ENCODE measurements around the gene CRIP3. TPM values are rescaled to one million over a fixed set of nuclear protein-coding genes. Genes with fewer than 3 reads are reported as not detected.

Gene CRIP3
- total and polyA plus RNA-seq, 4 donors: 1.1 to 9.5 (median 2.4) TPM

DNA sequence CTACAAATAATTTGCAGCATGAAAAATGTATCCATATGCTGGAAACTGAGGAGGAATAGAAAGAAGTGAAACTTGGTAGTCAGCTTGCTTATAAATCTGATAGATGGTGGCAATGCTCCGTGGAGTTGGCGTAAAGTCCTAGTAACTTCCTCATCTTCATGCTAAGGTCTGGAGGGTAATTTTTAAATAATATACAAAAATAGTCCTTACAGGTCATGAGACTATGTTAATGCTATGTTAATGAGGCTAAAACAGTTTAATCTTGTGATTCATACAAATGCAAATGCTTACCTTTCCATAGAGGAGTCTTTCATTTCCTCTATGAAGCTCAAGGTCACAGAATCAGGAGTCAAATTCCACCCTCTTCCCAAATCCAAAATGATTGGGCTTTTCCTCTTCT lies 9.4 kb upstream of the CRIP3 start (continued):
- no peak for TF ChIP-seq RAD21 (IDR thresholded peaks at IDR 0.05)
- TF ChIP-seq FOXA2 (IDR thresholded peaks at IDR 0.05): no peak
- no peak for TF ChIP-seq HNF4G (IDR thresholded peaks at IDR 0.05)
- no peak for TF ChIP-seq GABPA (IDR thresholded peaks at IDR 0.05 in 1 of 2, conservative IDR thresholded peaks at IDR 0.05 in 1 of 2)
- TF ChIP-seq YY1 (IDR thresholded peaks at IDR 0.05): no peak

DNA sequence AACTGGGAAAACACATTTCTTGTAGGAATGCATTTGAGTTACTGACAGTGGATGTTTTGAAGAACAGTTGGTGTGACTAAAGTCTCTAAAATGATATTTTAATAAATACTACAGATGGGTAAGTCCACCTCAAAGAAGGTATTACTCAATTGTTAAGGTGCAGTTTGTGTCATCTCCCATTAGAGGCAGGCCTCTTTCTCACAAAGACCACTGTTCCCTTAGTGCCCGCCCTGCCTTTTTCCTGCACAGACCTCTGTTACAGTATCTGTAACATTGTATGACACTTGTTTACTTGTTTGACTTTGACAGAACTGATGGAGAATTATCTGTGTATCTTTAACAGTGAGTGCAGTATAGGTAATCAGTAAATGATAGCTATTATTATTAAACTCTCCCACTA lies 5.2 kb upstream of the CRIP3 start:
- Histone ChIP-seq H3K4me1 (ENCODE audit: control insufficient read depth in 4 of 4, insufficient read depth in 4 of 4, low read length in 3 of 4) (peaks cover 0 to 7% (median 5%) of the 10 kb centered on the region in 4 donors), H3K9me3 (ENCODE audit: control insufficient read depth in 4 of 4, low read length in 3 of 4) (no peaks in the 10 kb centered on the region), H3K4me3 (ENCODE audit: low read depth in 1 of 3, low read length in 3 of 3) (no peak overlapping the region), H3K27me3 (ENCODE audit: control insufficient read depth in 4 of 4, insufficient read depth in 4 of 4, low read length in 3 of 4) (no peaks in the 10 kb centered on the region), H3K27ac (ENCODE audit: low read depth in 1 of 2, low read length in 2 of 2) (no peak overlapping the region), H3K36me3 (ENCODE audit: control insufficient read depth in 4 of 4, insufficient read depth in 3 of 4, low read depth in 1 of 4, low read length in 3 of 4) (no peaks in the 10 kb centered on the region), H3K9ac (ENCODE audit: low read depth in 1 of 2, low read length in 2 of 2) (no peak overlapping the region)
- TF ChIP-seq NR2F2 (IDR thresholded peaks at IDR 0.05) (no peak), SP1 (IDR thresholded peaks at IDR 0.05) (no peak)
- 94% methylated on average over 1 of the region's 1 CpG for WGBS
- DNase-seq (ENCODE audit: low spot score): no peak

DNA sequence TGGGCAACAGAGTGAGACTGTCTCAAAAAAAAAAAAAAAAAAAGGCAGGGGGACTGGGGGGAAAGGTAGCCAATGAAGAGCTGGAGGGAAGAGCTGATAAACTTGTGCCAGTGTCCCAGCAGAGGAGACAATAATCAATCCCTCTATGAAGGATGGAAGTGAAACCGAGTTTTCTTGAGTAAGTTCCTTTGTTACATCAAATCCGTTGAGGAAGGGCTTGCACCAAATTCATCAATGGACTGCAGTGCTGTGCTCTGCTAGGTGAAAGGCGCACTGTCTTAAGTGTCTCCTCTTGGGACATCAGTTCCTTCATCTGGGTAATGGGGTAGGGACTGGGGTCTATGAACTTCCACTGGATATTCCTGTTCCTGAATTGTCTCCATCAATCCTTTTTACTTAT lies 3.0 kb upstream of the CRIP3 start:
- H3K4me1 ChIP-seq (ENCODE audit: control insufficient read depth in 4 of 4, insufficient read depth in 4 of 4, low read length in 3 of 4): peaks cover 4 to 20% (median 10%) of the 10 kb centered on the region in 4 donors
- no peaks in the 10 kb centered on the region for H3K9me3 ChIP-seq (ENCODE audit: control insufficient read depth in 4 of 4, low read length in 3 of 4)
- TF ChIP-seq EGR1 (IDR thresholded peaks at IDR 0.05; ENCODE audit: low read depth in 2 of 2): no peak
- TF ChIP-seq, protein P1, sequence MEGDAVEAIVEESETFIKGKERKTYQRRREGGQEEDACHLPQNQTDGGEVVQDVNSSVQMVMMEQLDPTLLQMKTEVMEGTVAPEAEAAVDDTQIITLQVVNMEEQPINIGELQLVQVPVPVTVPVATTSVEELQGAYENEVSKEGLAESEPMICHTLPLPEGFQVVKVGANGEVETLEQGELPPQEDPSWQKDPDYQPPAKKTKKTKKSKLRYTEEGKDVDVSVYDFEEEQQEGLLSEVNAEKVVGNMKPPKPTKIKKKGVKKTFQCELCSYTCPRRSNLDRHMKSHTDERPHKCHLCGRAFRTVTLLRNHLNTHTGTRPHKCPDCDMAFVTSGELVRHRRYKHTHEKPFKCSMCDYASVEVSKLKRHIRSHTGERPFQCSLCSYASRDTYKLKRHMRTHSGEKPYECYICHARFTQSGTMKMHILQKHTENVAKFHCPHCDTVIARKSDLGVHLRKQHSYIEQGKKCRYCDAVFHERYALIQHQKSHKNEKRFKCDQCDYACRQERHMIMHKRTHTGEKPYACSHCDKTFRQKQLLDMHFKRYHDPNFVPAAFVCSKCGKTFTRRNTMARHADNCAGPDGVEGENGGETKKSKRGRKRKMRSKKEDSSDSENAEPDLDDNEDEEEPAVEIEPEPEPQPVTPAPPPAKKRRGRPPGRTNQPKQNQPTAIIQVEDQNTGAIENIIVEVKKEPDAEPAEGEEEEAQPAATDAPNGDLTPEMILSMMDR (IDR thresholded peaks at IDR 0.05; ENCODE audit: low read depth, low read length, missing input control): no peak
- TF ChIP-seq FOXA2 (IDR thresholded peaks at IDR 0.05): no peak
- no peak for TF ChIP-seq HNF4A (conservative IDR thresholded peaks at IDR 0.05)
- no peak for TF ChIP-seq NR2F2 (IDR thresholded peaks at IDR 0.05)
- no peak for TF ChIP-seq HNF4G (IDR thresholded peaks at IDR 0.05)
- no peak for TF ChIP-seq FOXA1 (IDR thresholded peaks at IDR 0.05)
- no peak for TF ChIP-seq YY1 (IDR thresholded peaks at IDR 0.05)
- TF ChIP-seq, protein P2, sequence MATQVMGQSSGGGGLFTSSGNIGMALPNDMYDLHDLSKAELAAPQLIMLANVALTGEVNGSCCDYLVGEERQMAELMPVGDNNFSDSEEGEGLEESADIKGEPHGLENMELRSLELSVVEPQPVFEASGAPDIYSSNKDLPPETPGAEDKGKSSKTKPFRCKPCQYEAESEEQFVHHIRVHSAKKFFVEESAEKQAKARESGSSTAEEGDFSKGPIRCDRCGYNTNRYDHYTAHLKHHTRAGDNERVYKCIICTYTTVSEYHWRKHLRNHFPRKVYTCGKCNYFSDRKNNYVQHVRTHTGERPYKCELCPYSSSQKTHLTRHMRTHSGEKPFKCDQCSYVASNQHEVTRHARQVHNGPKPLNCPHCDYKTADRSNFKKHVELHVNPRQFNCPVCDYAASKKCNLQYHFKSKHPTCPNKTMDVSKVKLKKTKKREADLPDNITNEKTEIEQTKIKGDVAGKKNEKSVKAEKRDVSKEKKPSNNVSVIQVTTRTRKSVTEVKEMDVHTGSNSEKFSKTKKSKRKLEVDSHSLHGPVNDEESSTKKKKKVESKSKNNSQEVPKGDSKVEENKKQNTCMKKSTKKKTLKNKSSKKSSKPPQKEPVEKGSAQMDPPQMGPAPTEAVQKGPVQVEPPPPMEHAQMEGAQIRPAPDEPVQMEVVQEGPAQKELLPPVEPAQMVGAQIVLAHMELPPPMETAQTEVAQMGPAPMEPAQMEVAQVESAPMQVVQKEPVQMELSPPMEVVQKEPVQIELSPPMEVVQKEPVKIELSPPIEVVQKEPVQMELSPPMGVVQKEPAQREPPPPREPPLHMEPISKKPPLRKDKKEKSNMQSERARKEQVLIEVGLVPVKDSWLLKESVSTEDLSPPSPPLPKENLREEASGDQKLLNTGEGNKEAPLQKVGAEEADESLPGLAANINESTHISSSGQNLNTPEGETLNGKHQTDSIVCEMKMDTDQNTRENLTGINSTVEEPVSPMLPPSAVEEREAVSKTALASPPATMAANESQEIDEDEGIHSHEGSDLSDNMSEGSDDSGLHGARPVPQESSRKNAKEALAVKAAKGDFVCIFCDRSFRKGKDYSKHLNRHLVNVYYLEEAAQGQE (IDR thresholded peaks at IDR 0.05): no peak
- no peak for TF ChIP-seq SP1 (IDR thresholded peaks at IDR 0.05)
- TF ChIP-seq, protein P3, sequence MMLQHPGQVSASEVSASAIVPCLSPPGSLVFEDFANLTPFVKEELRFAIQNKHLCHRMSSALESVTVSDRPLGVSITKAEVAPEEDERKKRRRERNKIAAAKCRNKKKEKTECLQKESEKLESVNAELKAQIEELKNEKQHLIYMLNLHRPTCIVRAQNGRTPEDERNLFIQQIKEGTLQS (IDR thresholded peaks at IDR 0.05): no peak
- TF ChIP-seq TAF1 (conservative IDR thresholded peaks at IDR 0.05): no peak
- no peak for TF ChIP-seq JUND (IDR thresholded peaks at IDR 0.05)
- no peak for TF ChIP-seq RXRA (IDR thresholded peaks at IDR 0.05)
- no peak for TF ChIP-seq GABPA (IDR thresholded peaks at IDR 0.05 in 1 of 2, conservative IDR thresholded peaks at IDR 0.05 in 1 of 2)
- DNase-seq (ENCODE audit: low spot score): no peak
- H3K9ac ChIP-seq (ENCODE audit: low read depth in 1 of 2, low read length in 2 of 2): no peak overlapping the region
- H3K27ac ChIP-seq (ENCODE audit: low read depth in 1 of 2, low read length in 2 of 2): no peak overlapping the region
- WGBS: 76% methylated on average over 3 of the region's 3 CpGs
- no peaks in the 10 kb centered on the region for H3K27me3 ChIP-seq (ENCODE audit: control insufficient read depth in 4 of 4, insufficient read depth in 4 of 4, low read length in 3 of 4)
- no peaks in the 10 kb centered on the region for H3K36me3 ChIP-seq (ENCODE audit: control insufficient read depth in 4 of 4, insufficient read depth in 3 of 4, low read depth in 1 of 4, low read length in 3 of 4)
- H3K4me3 ChIP-seq (ENCODE audit: low read depth in 1 of 3, low read length in 3 of 3): no peak overlapping the region
